Measurements from ENCODE around the gene TMEM87B. TPM values are rescaled to one million over a fixed set of nuclear protein-coding genes. Genes with fewer than 3 reads are reported as not detected.

TMEM87B gene
- total RNA-seq, 1 experiment from 2014 or later, result 14.8 TPM

DNA sequence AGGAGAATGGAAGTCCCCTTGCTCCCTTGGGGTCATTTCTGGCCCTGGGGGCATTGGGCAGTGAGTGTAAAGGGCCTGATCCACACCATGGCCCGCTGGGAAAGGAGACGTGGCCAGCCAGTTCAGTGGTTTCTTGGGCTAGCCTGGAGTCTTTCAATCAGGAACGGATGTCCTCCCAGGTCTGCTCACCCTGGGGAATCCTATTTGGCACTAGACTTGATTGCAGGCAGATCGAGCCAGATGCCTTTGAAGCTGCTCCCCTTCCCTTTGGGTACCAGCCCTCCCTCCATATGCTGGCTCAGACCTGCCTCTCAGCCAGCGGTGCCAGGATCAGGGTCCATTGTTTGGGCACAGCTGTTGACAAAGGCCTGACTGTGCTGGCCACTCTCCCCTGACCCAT is 94.1 kb downstream of the TMEM87B start:
- no peak for DNase-seq (ENCODE audit: low read depth, low spot score)
- Histone ChIP-seq H4K20me1 (ENCODE audit: insufficient read depth) (no peaks in the 10 kb centered on the region), H3K4me1 (ENCODE audit: control insufficient read depth in 1 of 2, insufficient read depth in 2 of 2, low read length in 2 of 2) (no peaks in the 10 kb centered on the region), H3K36me3 (ENCODE audit: control insufficient read depth in 1 of 2, insufficient read depth in 2 of 2, low read length in 2 of 2) (no peaks in the 10 kb centered on the region), H3K9me3 (ENCODE audit: control insufficient read depth in 1 of 2, insufficient read depth in 1 of 2, low read depth in 1 of 2, low read length in 2 of 2) (no peaks in the 10 kb centered on the region), H2AFZ (ENCODE audit: low read depth, low read length, poor library complexity, severe bottlenecking) (no peak overlapping the region), H3K4me2 (ENCODE audit: low read length) (no peak overlapping the region), H3K27me3 (ENCODE audit: insufficient read depth, low read length) (no peaks in the 10 kb centered on the region), H3K27ac (ENCODE audit: low read depth, low read length) (no peak overlapping the region), H3K4me3 (replicated peaks in 1 of 2; ENCODE audit: low read depth in 1 of 2, low read length in 2 of 2) (no peak overlapping the region), H3K9me2 (ENCODE audit: insufficient read depth) (no peaks in the 10 kb centered on the region), H3K9ac (ENCODE audit: low read length) (no peak overlapping the region), H3K79me2 (ENCODE audit: insufficient read depth, low read length) (no peaks in the 10 kb centered on the region)
- POLR2A ChIA-PET, result no interaction called here
- BruUV-seq (replicated peaks), result no TSS peak
- TF ChIP-seq, protein P1, sequence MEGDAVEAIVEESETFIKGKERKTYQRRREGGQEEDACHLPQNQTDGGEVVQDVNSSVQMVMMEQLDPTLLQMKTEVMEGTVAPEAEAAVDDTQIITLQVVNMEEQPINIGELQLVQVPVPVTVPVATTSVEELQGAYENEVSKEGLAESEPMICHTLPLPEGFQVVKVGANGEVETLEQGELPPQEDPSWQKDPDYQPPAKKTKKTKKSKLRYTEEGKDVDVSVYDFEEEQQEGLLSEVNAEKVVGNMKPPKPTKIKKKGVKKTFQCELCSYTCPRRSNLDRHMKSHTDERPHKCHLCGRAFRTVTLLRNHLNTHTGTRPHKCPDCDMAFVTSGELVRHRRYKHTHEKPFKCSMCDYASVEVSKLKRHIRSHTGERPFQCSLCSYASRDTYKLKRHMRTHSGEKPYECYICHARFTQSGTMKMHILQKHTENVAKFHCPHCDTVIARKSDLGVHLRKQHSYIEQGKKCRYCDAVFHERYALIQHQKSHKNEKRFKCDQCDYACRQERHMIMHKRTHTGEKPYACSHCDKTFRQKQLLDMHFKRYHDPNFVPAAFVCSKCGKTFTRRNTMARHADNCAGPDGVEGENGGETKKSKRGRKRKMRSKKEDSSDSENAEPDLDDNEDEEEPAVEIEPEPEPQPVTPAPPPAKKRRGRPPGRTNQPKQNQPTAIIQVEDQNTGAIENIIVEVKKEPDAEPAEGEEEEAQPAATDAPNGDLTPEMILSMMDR (IDR thresholded peaks at IDR 0.05 in 2 of 3, conservative IDR thresholded peaks at IDR 0.05 in 1 of 3; ENCODE audit: borderline replicate concordance in 1 of 3, insufficient read depth in 1 of 3, low read depth in 2 of 3, low read length in 2 of 3), result no peak
- no peak for TF ChIP-seq EZH2phosphoT487 (IDR thresholded peaks at IDR 0.05; ENCODE audit: borderline replicate concordance)
- no peak for TF ChIP-seq YY1 (IDR thresholded peaks at IDR 0.05; ENCODE audit: extremely low read depth, insufficient replicate concordance, low read depth, low read length)
- TF ChIP-seq FOSL1 (IDR thresholded peaks at IDR 0.05; ENCODE audit: low read depth), result no peak
- TF ChIP-seq JUND (IDR thresholded peaks at IDR 0.05), result no peak
- no peak for TF ChIP-seq CEBPB (IDR thresholded peaks at IDR 0.05; ENCODE audit: low read depth)
- TF ChIP-seq EGR1 (IDR thresholded peaks at IDR 0.05; ENCODE audit: low read depth), result no peak
- TF ChIP-seq, protein P2, sequence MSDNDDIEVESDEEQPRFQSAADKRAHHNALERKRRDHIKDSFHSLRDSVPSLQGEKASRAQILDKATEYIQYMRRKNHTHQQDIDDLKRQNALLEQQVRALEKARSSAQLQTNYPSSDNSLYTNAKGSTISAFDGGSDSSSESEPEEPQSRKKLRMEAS (IDR thresholded peaks at IDR 0.05), result no peak
- TF ChIP-seq SP1 (IDR thresholded peaks at IDR 0.05; ENCODE audit: low read depth), result no peak
- no peak for TF ChIP-seq SRF (IDR thresholded peaks at IDR 0.05; ENCODE audit: low read depth)
- TF ChIP-seq POLR2AphosphoS5 (IDR thresholded peaks at IDR 0.05; ENCODE audit: low read depth, low read length), result no peak
- TF ChIP-seq, protein P3, sequence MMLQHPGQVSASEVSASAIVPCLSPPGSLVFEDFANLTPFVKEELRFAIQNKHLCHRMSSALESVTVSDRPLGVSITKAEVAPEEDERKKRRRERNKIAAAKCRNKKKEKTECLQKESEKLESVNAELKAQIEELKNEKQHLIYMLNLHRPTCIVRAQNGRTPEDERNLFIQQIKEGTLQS (IDR thresholded peaks at IDR 0.05), result no peak
- TF ChIP-seq POLR2A (IDR thresholded peaks at IDR 0.05; ENCODE audit: borderline replicate concordance, extremely low read depth, insufficient read depth, insufficient read length), result no peak
- TF ChIP-seq ELF1 (IDR thresholded peaks at IDR 0.05; ENCODE audit: borderline replicate concordance, low read depth), result no peak
- TF ChIP-seq EZH2 (IDR thresholded peaks at IDR 0.05), result no peak
- TF ChIP-seq SIN3A (IDR thresholded peaks at IDR 0.05; ENCODE audit: low read depth), result no peak
- TF ChIP-seq CBX3 (IDR thresholded peaks at IDR 0.05; ENCODE audit: low read depth), result no peak
- no peak for TF ChIP-seq ZFX (IDR thresholded peaks at IDR 0.05)
- TF ChIP-seq, protein P4, sequence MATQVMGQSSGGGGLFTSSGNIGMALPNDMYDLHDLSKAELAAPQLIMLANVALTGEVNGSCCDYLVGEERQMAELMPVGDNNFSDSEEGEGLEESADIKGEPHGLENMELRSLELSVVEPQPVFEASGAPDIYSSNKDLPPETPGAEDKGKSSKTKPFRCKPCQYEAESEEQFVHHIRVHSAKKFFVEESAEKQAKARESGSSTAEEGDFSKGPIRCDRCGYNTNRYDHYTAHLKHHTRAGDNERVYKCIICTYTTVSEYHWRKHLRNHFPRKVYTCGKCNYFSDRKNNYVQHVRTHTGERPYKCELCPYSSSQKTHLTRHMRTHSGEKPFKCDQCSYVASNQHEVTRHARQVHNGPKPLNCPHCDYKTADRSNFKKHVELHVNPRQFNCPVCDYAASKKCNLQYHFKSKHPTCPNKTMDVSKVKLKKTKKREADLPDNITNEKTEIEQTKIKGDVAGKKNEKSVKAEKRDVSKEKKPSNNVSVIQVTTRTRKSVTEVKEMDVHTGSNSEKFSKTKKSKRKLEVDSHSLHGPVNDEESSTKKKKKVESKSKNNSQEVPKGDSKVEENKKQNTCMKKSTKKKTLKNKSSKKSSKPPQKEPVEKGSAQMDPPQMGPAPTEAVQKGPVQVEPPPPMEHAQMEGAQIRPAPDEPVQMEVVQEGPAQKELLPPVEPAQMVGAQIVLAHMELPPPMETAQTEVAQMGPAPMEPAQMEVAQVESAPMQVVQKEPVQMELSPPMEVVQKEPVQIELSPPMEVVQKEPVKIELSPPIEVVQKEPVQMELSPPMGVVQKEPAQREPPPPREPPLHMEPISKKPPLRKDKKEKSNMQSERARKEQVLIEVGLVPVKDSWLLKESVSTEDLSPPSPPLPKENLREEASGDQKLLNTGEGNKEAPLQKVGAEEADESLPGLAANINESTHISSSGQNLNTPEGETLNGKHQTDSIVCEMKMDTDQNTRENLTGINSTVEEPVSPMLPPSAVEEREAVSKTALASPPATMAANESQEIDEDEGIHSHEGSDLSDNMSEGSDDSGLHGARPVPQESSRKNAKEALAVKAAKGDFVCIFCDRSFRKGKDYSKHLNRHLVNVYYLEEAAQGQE (IDR thresholded peaks at IDR 0.05; ENCODE audit: low read depth), result no peak
- no peak for ATAC-seq
- intact Hi-C loops (cut with micrococcal nuclease), result no loop called here
- CTCF ChIA-PET, result no interaction called here
- RAD21 ChIA-PET (ENCODE audit: low non-redundant PET in 1 of 2, low total read pairs in 2 of 2, uncharacterized antibody in 2 of 2, unreplicated experiment in 2 of 2), result no interaction called here

All from HCT116 (cell line).